ENCODE measurements around the gene ABHD17A.

DNA sequence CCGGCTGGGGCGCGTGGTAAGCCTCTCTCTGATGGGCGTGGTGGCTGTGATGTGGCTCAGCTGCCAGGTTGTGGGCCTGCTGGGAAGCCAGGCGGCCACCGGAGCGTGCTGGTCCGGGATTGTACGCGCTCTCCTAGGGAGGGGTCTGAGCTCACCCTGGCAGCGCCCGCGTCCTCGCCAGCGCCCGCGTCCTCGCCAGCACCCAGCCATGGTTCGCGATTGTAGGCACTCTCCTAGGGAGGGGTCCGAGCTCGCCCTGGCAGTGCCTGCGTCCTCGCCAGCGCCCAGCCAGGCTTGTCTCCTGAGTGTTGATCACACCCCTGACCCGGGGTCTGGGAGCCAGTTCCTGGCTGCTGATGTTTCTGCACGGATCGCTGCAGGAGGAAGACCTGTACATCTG is 33.7 kb upstream of the ABHD17A start:
- TF ChIP-seq, protein P1, sequence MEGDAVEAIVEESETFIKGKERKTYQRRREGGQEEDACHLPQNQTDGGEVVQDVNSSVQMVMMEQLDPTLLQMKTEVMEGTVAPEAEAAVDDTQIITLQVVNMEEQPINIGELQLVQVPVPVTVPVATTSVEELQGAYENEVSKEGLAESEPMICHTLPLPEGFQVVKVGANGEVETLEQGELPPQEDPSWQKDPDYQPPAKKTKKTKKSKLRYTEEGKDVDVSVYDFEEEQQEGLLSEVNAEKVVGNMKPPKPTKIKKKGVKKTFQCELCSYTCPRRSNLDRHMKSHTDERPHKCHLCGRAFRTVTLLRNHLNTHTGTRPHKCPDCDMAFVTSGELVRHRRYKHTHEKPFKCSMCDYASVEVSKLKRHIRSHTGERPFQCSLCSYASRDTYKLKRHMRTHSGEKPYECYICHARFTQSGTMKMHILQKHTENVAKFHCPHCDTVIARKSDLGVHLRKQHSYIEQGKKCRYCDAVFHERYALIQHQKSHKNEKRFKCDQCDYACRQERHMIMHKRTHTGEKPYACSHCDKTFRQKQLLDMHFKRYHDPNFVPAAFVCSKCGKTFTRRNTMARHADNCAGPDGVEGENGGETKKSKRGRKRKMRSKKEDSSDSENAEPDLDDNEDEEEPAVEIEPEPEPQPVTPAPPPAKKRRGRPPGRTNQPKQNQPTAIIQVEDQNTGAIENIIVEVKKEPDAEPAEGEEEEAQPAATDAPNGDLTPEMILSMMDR (IDR thresholded peaks at IDR 0.05): no peak
- TF ChIP-seq EZH2 (IDR thresholded peaks at IDR 0.05; ENCODE audit: borderline replicate concordance, insufficient read depth, low read depth, low read length, poor library complexity, severe bottlenecking): no peak

All from B cell (primary cell).